ENCODE data around the gene PSAP.
"Not testable (repeated sequence)": the region's sequence is repeated elsewhere in the genome, so short reads cannot be mapped to it uniquely, and the experiment has no call there.

- TF ChIP-seq CTCF (IDR thresholded peaks at IDR 0.05; ENCODE audit: poor library complexity, severe bottlenecking); EZH2 (IDR thresholded peaks at IDR 0.05; ENCODE audit: borderline replicate concordance, insufficient read depth, low read length, poor library complexity, severe bottlenecking); MXI1 (conservative IDR thresholded peaks at IDR 0.05; ENCODE audit: poor library complexity, severe bottlenecking): not testable (repeated sequence)
These were observed 529 bp upstream of the PSAP start for GRCh38 chr10:71851465-71852095.

Measured in neural cell (in vitro differentiated cells).